GM04504 (cell line): Measurements from ENCODE around the gene SSBP3.
"Not testable (repeated sequence)": the region's sequence is repeated elsewhere in the genome, so short reads cannot be mapped to it uniquely, and the experiment has no call there.

Experiments used
- DNase-seq: peaks from one replicate; pipeline ENCODE4 v3.0.0-alpha.2; 2012; ENCODE audit warnings: low read depth

SSBP3 gene

DNA sequence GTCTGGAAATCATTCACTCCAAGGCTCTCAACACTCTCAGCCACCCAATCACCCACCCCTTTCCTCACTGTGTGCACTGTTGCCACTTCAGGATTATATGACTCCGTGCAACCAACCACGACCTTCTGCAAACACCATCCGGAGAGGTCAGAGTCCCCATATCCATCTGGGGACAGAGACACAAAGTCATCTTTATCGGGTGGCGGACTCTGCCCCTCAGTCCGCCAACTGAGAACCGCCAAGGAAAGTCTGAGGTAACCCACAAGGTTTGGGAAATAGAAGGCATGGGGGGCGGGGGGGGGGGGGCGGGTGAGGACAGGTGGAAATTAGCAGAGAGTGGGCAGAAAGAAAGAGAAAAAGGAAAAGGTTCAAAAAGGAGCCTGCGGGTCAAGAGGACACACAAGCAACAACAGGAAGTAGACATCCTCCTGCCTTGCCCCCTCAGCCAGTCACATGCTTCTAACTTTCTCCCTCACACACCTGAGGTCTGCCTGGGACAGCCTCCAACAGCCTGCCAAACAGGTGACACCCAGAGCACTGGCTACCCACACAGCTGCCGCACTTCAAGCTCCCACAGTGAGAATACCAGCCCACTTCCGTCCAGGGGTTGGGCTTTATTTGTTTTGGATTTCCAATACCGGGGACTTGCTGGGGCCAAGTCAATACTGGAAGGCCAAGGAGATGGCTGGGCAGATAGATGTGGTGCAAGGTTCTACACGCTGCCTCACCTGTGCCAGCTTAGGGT is 58.1 kb downstream of the SSBP3 start:
- DNase-seq, result no peak

DNA sequence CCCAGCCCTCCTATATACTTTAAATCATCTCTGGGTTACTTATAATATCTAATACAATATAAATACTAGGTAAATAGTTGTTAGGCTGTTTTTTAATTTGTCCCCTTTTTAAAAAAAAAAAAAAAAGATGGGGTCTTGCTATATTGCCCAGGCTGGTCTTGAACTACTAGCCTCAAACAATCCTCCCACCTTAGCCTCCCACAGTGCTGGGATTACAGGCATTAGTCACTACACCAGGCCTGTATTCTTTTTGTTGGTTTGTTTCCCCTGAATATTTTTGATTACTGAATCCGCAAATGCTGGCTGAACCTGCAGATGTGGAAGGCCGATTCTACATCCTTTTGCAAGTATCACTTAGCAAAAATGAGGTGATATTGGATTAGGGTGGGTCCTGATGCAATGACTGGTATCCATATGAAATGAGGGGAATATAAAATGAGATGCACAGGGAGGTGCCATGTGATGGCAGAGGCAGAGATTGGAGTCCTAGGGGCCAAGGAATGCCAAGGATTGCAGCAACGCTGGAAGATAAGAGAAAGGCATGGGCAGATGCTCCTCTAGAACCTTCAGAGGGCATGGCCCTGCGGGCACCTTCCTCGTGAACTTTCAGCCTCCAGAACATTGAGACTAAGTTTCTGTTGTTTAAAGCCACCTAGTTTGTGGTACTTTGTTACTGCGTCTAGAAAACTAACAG is 58.8 kb downstream of the SSBP3 start:
- DNase-seq, result no peak

DNA sequence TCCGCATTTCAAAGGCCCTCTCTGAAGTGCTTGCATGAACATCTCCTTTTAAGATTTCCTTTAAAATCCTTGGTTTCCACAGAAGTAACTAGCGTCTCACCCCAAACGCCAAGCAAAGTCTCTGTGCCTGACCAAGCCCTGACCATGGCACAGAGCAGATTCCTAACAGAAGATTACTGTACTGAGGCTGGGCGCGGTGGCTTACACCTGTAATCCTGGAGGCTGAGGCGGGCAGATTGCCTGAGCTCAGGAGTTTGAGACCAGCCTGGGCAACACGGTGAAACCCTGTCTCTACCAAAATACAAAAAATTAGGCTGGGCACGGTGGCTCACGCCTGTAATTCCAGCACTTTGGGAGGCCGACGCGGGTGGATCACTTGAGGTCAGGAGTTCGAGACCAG is 60.6 kb downstream of the SSBP3 start:
- not testable (repeated sequence) for DNase-seq

DNA sequence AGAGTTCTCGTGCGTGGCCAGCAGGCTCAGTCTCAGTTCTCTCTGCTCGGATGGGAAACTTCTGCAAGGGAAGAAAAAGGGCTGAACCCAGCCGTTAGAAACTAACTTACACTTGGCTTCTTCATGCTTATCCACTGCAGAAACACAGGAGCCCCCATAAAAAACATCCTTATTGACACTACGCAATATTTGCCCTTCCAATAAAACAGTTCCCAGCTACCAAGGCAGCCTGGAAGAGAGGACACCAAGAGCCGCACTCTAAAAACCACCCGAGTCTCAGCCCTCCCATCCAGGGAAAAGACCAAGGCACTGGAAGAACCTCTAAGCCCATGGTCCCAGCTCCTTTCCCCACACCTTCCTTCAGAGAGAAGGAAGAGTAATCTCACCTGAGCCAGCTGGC is 61.1 kb downstream of the SSBP3 start:
- no peak for DNase-seq

DNA sequence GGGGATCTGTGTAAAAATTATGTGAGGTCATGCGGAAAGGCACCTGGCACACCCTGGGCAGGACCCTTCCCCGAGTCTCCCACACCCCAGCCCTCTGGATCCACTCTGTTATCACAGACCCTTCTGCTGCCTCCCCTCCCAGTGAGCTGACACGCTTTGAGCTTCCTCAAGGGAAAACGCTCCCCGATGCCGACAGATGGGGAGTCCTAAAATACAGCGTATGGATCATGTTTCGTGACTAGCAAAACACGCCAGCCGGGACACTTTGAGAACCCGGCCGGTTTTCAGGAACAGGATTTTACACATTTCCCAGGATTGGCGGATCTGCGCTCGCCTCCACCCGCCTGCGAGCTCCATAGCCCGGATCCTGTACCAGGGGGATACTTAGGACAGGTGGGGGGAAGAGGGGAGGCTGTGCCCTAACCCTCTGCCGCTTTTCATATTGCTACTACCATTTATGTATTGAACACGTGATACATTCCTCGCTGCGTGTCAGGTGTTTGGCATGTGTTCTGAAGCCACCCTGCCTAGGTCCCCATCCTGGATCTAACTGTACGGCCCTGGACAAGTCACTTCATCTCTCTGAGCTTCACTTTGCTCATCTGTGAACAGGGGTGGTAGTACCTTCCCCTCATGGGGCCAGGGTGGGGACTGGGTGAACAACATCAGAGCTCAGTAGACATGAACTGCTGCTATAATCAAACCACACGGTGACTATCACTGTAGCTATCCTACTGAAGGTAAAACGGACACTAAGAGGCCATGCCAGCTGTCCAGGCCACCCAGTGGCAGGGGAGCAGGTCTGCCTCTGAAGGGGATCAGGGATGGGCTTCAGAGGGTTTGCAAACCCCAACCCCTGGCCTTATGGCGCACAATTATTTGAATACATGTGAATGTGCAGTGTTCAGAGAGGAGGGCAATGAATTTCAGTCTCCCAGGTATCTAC is 63.2 kb downstream of the SSBP3 start:
- DNase-seq, result no peak

DNA sequence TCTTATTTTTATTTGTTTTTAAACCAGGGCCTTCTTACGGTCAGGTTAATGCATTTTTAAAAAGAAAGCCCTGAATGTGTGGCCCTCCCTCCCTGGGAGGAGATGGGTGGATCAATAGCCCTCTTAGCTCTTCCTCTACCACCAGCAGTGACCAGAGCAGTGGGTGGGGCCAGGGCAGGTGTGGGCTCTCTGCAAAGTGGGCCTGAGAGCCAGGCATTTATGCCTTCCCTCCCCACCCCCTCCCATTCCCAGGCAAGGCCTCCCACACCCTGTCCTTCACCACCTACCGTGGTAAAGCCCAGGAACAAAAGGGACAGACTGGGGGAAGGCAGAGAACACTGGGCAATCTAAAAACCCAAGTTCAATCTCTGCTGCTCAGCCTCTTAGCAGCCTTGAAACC is 63.9 kb downstream of the SSBP3 start:
- DNase-seq, result no peak

DNA sequence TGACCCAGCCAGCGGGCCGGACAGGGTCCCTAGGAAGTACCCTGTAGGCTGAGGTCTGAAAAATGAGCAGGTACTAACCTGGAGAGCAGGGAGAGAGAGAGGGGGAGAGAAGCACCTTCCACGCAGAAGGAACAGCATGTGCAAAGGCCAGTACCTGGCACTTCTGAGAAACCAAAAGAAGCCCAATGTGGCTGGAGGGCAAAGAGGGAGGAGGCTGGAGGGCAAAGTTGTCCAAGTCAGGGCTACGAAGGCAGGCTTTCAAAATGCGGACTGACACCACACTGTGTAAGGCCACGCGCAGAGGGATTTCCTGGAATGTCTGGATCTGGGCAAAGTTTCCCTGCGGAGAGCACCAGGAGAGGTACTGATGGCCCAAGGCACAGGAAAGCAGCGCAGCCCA is 64.4 kb downstream of the SSBP3 start:
- DNase-seq, result no peak

DNA sequence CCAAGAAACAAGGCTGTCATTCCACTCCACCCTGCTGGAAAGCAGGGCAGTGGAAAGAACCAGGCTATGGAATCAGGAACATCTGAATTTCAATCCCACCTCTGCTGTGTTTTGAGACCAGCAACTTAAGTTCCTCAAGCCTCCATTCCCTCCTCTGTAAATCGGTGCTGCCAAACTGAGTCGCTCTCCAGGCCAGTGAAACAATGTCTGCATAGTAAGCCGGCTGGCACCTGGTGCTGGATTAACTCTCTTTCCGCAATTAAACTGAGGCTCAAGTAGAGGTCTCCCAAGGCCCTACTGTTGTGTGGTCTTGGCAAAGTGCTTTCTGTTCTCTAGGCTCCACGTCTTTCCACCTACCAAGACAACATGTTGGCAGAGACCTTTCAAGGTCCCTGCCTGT is 65.3 kb downstream of the SSBP3 start:
- DNase-seq, result no peak

DNA sequence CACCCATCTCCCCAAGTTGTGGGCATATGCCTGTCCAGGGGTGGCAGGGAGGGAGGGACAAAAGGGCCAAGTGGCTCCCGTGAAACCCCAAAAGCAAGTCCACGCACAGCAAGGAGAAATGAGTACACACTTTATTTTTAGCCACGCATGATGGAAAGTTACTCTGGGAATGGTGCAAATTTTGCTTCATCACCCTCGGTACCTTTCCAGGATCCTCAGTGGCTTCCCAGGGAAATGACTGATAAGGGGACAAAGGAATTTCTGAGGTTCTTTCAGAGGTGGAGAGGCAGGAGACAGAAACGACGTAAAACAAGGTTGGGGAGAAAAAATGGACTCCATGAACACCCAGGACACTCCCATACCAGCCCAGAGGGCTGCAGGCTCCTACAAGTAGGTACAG is 65.8 kb downstream of the SSBP3 start:
- DNase-seq, result no peak

DNA sequence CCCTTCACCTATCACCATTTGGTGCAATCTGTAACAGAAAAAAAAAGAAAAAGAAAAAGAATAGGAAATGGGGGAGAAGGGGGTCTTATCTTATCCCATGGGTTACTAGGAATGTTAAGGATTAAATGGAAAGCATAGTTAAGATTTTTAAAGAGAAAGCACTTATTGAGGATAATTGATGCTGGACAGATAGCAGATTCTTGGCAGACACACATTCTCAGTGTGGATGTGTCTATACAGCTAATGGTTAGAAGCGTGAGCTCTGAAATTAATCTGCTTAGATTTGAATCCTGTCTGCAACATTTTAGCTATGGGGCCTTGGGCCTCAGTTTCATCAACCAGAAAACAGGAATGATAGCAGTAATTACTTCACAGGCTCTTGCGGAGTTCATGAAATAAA is 67.1 kb downstream of the SSBP3 start:
- no peak for DNase-seq

DNA sequence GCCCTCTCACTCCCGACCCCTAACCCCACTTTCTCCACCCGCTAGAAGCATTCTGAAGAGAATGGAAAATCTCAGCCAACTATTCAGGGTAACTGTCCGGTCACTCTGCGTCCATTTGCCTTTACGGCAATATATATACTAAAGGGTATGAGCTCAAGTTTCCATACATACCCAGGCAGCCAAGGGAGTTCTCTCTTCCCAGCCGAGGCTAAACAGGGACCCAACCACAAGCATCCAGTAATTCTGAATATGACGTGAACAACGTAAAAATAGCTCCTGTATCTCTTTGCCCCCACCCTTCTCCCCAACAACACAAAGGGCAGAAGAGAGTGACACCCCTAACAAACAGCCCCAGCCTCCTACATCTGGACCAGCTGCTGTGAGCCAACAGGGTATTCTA is 67.7 kb downstream of the SSBP3 start:
- no peak for DNase-seq

DNA sequence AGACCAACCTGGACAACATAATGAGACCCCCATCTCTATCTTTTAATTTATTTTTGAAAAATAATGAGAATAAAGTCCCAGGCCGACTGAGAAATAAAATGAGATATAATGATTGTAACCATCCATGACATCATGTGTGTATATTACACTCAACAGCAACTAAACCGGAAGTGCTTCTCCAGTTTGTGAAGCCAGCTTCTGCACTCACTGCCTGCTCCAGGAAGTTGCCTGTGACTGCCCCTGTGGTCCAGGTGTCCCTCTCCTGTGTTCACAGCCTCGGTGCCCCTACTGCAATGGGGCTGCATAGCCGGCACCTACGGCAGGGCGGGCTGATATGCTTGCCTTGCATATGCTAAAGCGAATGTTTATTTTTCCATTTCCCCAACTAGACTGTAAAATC is 68.3 kb downstream of the SSBP3 start:
- DNase-seq, result no peak

DNA sequence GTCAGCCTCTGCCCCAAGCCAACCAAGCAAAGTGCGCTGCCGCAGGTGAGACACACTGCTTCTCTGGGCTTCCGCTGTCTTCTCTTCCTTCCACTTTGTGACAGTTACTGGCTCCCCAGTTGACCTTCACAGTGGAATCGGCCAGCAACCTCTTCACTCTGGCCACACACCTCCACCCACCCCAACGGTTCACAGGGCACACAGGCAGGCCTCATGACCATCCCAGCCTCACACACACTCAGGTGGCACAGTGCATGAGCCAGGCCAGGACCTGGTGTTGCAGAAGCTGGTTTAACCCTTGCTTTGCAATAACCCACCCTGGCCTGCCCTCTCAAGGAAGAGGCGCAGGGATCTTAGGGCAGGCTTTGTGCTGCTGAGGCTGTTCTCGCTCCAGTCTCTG is 69.2 kb downstream of the SSBP3 start:
- no peak for DNase-seq

DNA sequence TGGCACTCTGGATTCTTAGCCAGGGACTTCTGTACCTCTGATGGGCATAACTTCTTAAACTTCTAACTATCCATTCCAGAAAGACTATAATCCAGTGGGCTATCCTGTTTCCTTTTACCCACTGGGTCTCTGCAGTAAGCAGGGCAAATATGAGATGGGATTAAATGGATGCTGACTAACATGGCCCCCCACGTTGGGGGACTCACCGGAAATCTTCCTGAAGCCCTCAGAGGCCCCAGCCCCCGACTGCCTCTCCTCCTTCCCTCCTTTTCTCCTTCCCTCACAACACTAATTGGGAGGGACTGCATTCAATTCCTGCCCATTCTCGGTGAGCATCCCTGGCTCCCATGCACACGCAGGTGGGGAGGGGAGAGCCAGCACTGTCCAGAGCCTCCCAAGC is 70.1 kb downstream of the SSBP3 start:
- no peak for DNase-seq

DNA sequence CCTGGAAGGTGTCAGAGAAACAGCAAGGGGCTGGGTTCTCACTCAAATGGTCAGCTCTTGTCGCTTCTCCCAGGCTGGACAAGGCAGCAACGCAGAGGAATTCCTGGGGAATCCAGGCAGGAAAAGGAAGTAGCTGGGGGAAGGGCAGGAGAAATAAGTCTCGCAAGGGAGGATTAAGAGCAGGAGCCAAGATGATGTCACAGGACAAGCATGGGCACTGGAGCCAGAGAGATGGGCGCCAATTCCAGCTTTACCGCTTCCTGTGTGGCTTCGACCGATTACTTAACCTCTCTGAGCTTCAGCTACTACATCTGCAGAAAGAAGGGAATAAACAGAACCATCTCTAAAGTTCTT is 70.5 kb downstream of the SSBP3 start:
- peak; percentile 93 for DNase-seq

DNA sequence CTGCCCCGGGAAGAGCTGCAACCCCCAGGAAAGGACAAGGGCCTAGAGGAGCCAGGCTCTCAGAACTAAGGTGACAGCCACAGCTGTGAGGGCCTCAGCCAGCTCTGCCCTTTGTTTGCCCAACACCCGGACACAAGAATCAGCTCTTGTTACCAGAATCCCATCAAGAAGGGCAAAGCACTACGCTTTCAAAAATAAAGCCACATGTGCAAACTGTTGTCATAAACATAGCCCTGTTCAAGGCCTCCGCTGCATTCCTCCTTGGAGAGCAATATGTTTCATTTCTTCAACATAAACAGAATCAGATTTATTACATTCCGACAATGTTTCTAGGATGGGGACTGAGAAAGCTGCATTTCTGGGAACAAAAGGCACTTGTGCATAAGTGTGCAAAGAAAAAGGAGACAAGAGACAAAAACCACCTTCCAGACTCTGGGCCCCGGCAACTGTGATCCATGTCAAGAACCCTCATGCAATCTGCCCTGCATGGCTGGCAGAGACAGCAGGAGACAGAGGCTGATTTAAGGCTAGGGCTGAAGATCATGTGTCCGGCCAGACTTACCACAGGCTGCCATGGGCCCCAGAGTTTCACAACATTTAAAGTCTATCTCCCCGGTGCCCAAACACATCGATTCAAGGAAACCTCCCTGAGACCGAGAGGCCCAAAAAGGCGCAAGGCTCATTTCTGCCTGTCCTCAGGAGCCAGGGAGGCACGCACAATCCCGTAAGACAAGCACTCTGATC is 71.0 kb downstream of the SSBP3 start:
- DNase-seq, result peak; percentile 64

DNA sequence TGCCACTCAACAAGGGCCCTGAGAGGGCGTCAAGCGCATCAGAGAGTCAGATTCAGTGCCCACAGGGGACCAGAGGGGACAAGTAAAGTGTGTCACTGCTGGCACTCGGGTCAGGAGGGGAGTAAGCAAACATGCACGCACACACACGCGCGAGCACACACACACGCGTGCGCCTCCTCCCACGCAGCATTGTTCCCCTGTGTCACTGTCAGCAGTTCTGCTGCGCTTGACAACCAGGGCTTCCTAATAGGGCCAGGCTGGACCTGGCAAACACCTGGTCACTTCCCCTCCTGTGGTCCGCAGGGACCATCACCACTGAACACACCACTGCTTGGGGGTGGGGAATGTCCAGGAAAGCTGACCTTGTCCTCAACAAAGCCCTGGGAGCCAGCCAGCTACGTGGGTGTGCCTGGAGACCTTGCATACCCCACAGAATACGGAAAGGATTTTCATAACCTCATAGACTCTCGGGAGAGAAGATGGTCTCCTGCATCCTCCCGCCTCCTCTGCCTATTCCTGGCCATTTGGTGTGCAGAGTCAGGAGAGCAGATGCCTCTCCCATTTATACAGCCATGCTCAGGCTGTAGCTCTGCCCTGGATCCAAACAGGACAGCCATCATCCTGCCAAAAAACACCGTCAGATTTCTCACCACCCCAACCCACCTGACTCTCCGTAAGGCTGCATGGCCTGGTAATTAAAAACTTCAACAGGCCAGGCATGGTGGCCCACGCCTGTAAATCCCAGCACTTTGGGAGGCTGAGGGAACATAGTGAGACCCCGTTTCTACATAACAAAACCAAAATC is 73.2 kb downstream of the SSBP3 start:
- no peak for DNase-seq

DNA sequence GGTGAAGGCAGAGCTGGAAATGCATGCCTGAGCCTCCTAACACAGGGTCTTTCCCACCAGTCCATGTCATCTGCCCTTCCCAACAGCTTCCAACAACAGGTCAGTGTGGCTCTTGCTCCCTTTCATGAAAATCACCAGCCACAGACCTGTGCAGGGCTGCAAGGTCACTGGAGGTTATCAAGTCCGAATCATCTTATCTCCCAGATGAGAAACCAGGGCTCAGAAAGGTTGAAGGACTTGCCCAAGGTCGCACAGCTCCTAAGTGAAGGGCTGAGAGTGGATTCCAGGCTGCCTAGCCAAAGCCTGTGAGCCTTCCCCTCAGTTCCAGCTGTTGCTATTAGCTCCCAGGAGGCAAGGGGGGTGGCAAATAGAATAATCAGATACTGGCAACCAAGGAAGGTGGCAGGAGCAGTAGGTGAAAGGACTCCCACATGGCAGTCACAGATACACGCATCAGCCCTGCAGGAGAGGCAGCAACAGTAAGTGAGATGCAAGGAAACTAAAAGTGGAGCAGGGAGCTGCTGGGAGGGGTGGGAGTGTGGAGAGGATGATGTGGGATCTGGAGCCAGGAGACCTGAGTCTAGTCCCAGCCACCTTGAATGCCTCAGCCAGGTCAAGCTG is 74.2 kb downstream of the SSBP3 start:
- DNase-seq, result no peak

DNA sequence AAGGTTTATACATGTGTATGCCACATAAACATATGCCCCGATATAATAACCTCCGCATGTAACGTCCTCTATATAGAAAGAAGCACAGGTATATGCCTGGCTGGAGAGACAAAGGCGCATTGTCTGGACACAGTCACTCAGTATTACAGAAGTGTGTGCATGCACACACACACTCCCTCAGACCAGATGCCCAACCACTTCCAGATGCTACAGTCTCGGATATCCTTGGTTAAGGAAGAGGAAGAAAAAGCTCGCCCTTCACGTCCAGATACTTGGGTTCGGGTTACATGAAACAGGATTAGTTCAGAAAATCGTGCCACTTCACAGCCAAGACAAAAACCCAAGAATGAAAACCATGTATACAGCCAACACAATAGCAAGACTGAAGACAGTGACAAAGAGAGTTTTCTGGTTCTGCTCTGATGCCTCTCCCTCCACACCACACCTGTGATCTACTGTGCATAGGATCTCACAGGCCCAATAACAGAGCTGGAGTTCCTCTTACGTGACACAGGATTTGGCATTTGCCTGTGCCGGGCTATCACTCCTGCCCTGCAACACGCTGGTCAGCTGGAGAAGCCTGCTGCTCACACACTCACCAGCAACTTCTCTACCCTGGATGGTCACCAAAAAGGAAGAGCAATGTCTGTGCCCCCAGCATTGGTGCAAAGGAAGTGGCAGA is 75.0 kb downstream of the SSBP3 start:
- peak; percentile 61 for DNase-seq

DNA sequence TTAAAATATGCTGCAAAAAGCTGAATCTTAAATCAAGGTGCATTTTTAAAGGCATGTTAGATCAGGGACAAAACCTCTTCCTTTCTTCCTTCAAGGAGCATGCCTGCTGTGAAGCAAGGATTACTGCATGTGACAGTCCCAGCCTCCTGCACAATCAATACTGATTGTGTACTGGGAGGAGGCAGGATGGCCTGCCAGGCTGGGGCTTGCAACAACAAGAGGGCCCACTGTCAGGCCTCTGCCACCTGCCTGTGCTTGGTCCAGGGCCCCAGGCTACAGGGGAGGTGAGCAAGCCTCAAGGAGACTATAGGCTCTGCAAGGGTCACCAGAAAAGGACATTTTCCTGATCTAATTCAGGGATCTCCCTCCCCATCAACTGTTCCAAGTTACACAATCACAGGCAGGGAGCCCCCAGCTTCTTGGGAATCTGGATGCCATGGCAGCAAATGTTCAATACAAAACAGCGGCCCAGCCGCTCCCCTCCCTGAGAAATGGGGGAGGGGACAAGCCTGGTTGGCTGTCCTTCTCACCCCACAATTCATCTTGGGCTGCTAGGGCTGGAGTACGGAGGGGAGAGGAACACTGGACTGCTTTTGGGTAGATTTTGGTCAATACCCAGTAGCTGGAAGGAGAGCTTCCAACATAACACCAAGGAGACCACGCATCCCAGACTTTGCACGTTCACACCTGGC is 76.7 kb downstream of the SSBP3 start:
- DNase-seq, result no peak
